ENCODE data around the gene AKAP6. TPM values are rescaled to one million over a fixed set of nuclear protein-coding genes. Genes with fewer than 3 reads are reported as not detected.

Gene AKAP6
- total and polyA plus RNA-seq, 4 donors: 0.42 to 3.2 (median 1.7) TPM

DNA sequence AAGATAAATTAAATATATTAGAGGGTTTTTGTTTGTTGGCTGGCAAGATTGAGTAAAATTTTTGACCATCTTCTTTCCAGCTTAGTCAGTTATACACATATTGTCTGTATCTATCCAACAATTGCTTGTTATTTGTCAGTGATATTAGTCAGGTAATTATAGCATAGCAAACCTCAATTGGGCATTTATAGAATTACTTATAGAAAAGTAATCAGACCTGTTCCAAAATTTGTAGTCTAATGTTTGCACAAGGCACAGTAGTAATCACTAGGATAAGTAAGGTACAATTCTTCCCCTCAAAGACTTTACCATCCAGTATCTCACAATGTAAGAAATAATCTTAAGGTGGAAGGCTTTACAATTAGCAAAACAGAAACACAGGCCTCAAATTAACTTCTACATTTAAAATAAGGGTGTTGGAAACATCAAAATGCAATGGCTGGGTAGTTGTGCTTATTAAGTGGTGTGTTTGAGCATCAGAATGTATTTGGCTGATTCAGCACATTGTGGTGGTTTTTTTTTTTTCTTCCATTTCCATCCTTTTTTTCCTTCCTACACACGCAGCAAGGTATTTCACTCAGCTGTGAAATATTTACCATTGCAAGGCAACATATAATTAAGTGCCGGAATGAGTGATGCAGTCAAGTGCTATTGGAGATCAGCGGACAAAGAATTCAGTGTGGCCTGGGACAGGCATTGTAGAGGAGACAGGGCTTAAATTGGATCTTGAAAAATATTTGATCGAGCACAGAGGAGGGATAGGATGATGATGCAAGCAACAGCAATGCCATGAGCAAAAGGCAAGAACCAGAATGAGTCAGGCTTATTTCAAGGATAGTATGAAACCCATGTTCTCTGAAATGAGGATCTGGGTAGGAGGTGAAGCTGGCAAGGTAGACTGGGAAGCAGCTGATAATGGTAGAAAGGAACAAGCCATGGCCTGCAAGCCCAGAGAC is 178.2 kb downstream of the AKAP6 start:
- WGBS: 94% methylated on average over 4 of the region's 4 CpGs
- Histone ChIP-seq H3K36me3 (ENCODE audit: control insufficient read depth in 4 of 4, insufficient read depth in 3 of 4, low read depth in 1 of 4, low read length in 3 of 4) (no peaks in the 10 kb centered on the region), H3K4me1 (ENCODE audit: control insufficient read depth in 4 of 4, insufficient read depth in 4 of 4, low read length in 3 of 4) (peaks cover 0 to 3% (median 0%) of the 10 kb centered on the region in 4 donors), H3K27ac (ENCODE audit: low read depth in 1 of 2, low read length in 2 of 2) (no peak overlapping the region), H3K9ac (ENCODE audit: low read depth in 1 of 2, low read length in 2 of 2) (no peak overlapping the region), H3K9me3 (ENCODE audit: control insufficient read depth in 4 of 4, low read length in 3 of 4) (no peaks in the 10 kb centered on the region), H3K27me3 (ENCODE audit: control insufficient read depth in 4 of 4, insufficient read depth in 4 of 4, low read length in 3 of 4) (no peaks in the 10 kb centered on the region), H3K4me3 (ENCODE audit: low read depth in 1 of 3, low read length in 3 of 3) (no peak overlapping the region)
- no peak for DNase-seq (ENCODE audit: low spot score)
- TF ChIP-seq, protein P1, sequence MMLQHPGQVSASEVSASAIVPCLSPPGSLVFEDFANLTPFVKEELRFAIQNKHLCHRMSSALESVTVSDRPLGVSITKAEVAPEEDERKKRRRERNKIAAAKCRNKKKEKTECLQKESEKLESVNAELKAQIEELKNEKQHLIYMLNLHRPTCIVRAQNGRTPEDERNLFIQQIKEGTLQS (IDR thresholded peaks at IDR 0.05): no peak
- TF ChIP-seq YY1 (IDR thresholded peaks at IDR 0.05): no peak
- no peak for TF ChIP-seq SP1 (IDR thresholded peaks at IDR 0.05)

DNA sequence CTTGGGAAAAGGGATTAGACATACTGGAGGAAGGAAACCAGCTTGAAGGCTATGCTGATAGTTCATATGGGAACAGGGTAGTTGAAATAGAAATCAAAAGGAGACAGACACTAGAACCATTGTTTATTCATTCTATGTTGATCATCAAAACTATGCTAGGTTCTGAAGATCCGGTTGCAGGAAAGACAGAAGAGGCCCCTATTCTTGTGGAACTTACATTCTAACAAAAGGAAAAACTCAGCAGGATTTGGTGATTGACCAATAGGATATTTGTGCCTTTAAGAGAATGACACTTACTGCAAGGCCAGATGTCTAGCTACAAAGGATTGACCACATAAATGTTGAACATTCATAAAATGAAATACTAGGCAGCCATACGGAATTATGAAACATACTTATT is 179.2 kb downstream of the AKAP6 start:
- Histone ChIP-seq H3K9me3 (ENCODE audit: control insufficient read depth in 4 of 4, low read length in 3 of 4) (no peaks in the 10 kb centered on the region), H3K27ac (ENCODE audit: low read depth in 1 of 2, low read length in 2 of 2) (no peak overlapping the region), H3K27me3 (ENCODE audit: control insufficient read depth in 4 of 4, insufficient read depth in 4 of 4, low read length in 3 of 4) (no peaks in the 10 kb centered on the region), H3K9ac (ENCODE audit: low read depth in 1 of 2, low read length in 2 of 2) (no peak overlapping the region), H3K4me3 (ENCODE audit: low read depth in 1 of 3, low read length in 3 of 3) (no peak overlapping the region), H3K36me3 (ENCODE audit: control insufficient read depth in 4 of 4, insufficient read depth in 3 of 4, low read depth in 1 of 4, low read length in 3 of 4) (no peaks in the 10 kb centered on the region), H3K4me1 (ENCODE audit: control insufficient read depth in 4 of 4, insufficient read depth in 4 of 4, low read length in 3 of 4) (peaks cover 0 to 3% (median 0%) of the 10 kb centered on the region in 4 donors)
- WGBS: 80% methylated on average over 2 of the region's 2 CpGs
- TF ChIP-seq, protein P1 (IDR thresholded peaks at IDR 0.05): no peak
- DNase-seq (ENCODE audit: low spot score): no peak

DNA sequence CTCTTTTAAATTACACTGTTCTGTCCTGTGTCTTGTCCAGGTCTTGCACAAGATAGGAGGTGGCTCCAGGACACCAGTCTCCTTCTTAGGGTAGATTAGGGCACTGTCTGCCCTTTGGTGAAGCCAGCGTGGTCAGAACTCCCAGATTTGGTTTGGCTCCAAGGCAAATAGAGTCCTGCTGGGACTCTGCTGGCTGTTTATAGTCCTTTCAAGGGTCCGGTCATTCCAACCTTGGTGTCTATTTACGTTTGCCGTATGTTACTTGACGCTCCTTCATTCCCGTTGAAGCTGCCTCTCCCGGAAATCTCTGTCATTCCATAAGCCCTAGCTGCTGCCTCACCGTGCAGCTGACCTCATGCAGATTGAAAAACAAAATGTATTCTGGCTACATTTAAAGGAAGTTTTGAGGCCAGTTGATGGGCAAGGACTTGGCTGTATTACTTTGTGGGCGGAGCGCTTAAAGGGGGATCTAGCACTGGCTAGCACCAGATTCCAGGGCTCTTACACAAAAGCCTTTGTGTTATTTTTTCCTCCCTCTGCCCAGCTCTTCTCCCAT is 180.6 kb downstream of the AKAP6 start:
- Histone ChIP-seq H3K9ac (ENCODE audit: low read depth in 1 of 2, low read length in 2 of 2) (no peak overlapping the region), H3K4me3 (ENCODE audit: low read depth in 1 of 3, low read length in 3 of 3) (peak overlapping the region in 2 of 3 donors; percentile 18 to 28), H3K27me3 (ENCODE audit: control insufficient read depth in 4 of 4, insufficient read depth in 4 of 4, low read length in 3 of 4) (no peaks in the 10 kb centered on the region), H3K4me1 (ENCODE audit: control insufficient read depth in 4 of 4, insufficient read depth in 4 of 4, low read length in 3 of 4) (peaks cover 0 to 7% (median 2%) of the 10 kb centered on the region in 4 donors), H3K27ac (ENCODE audit: low read depth in 1 of 2, low read length in 2 of 2) (peak overlapping the region in 1 of 2 donors; percentile 20), H3K36me3 (ENCODE audit: control insufficient read depth in 4 of 4, insufficient read depth in 3 of 4, low read depth in 1 of 4, low read length in 3 of 4) (no peaks in the 10 kb centered on the region), H3K9me3 (ENCODE audit: control insufficient read depth in 4 of 4, low read length in 3 of 4) (no peaks in the 10 kb centered on the region)
- no peak for DNase-seq (ENCODE audit: low spot score)
- WGBS: 33% methylated on average over 10 of the region's 10 CpGs
- TF ChIP-seq, protein P2, sequence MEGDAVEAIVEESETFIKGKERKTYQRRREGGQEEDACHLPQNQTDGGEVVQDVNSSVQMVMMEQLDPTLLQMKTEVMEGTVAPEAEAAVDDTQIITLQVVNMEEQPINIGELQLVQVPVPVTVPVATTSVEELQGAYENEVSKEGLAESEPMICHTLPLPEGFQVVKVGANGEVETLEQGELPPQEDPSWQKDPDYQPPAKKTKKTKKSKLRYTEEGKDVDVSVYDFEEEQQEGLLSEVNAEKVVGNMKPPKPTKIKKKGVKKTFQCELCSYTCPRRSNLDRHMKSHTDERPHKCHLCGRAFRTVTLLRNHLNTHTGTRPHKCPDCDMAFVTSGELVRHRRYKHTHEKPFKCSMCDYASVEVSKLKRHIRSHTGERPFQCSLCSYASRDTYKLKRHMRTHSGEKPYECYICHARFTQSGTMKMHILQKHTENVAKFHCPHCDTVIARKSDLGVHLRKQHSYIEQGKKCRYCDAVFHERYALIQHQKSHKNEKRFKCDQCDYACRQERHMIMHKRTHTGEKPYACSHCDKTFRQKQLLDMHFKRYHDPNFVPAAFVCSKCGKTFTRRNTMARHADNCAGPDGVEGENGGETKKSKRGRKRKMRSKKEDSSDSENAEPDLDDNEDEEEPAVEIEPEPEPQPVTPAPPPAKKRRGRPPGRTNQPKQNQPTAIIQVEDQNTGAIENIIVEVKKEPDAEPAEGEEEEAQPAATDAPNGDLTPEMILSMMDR (IDR thresholded peaks at IDR 0.05; ENCODE audit: low read depth, low read length, missing input control): no peak
- TF ChIP-seq HNF4A (conservative IDR thresholded peaks at IDR 0.05) (peak; percentile 37 to 52), JUND (IDR thresholded peaks at IDR 0.05) (no peak), GABPA (IDR thresholded peaks at IDR 0.05 in 1 of 2, conservative IDR thresholded peaks at IDR 0.05 in 1 of 2) (no peak), FOXA1 (IDR thresholded peaks at IDR 0.05) (no peak), FOXA2 (IDR thresholded peaks at IDR 0.05) (no peak), NR2F2 (IDR thresholded peaks at IDR 0.05) (no peak), HNF4G (IDR thresholded peaks at IDR 0.05) (no peak), RXRA (IDR thresholded peaks at IDR 0.05) (peak; percentile 53 to 60), TAF1 (conservative IDR thresholded peaks at IDR 0.05) (peak; percentile 26), RAD21 (IDR thresholded peaks at IDR 0.05) (peak in 1 of 2 donors; percentile 17), SP1 (IDR thresholded peaks at IDR 0.05) (peak; percentile 38), YY1 (IDR thresholded peaks at IDR 0.05) (peak; percentile 34), EGR1 (IDR thresholded peaks at IDR 0.05; ENCODE audit: low read depth in 2 of 2) (no peak)
- TF ChIP-seq, protein P1 (IDR thresholded peaks at IDR 0.05): no peak
- TF ChIP-seq, protein P3, sequence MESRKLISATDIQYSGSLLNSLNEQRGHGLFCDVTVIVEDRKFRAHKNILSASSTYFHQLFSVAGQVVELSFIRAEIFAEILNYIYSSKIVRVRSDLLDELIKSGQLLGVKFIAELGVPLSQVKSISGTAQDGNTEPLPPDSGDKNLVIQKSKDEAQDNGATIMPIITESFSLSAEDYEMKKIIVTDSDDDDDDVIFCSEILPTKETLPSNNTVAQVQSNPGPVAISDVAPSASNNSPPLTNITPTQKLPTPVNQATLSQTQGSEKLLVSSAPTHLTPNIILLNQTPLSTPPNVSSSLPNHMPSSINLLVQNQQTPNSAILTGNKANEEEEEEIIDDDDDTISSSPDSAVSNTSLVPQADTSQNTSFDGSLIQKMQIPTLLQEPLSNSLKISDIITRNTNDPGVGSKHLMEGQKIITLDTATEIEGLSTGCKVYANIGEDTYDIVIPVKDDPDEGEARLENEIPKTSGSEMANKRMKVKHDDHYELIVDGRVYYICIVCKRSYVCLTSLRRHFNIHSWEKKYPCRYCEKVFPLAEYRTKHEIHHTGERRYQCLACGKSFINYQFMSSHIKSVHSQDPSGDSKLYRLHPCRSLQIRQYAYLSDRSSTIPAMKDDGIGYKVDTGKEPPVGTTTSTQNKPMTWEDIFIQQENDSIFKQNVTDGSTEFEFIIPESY (IDR thresholded peaks at IDR 0.05): no peak
- TF ChIP-seq, protein P4, sequence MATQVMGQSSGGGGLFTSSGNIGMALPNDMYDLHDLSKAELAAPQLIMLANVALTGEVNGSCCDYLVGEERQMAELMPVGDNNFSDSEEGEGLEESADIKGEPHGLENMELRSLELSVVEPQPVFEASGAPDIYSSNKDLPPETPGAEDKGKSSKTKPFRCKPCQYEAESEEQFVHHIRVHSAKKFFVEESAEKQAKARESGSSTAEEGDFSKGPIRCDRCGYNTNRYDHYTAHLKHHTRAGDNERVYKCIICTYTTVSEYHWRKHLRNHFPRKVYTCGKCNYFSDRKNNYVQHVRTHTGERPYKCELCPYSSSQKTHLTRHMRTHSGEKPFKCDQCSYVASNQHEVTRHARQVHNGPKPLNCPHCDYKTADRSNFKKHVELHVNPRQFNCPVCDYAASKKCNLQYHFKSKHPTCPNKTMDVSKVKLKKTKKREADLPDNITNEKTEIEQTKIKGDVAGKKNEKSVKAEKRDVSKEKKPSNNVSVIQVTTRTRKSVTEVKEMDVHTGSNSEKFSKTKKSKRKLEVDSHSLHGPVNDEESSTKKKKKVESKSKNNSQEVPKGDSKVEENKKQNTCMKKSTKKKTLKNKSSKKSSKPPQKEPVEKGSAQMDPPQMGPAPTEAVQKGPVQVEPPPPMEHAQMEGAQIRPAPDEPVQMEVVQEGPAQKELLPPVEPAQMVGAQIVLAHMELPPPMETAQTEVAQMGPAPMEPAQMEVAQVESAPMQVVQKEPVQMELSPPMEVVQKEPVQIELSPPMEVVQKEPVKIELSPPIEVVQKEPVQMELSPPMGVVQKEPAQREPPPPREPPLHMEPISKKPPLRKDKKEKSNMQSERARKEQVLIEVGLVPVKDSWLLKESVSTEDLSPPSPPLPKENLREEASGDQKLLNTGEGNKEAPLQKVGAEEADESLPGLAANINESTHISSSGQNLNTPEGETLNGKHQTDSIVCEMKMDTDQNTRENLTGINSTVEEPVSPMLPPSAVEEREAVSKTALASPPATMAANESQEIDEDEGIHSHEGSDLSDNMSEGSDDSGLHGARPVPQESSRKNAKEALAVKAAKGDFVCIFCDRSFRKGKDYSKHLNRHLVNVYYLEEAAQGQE (IDR thresholded peaks at IDR 0.05): no peak
